Measurements from ENCODE around the gene DCBLD2. TPM values are rescaled to one million over a fixed set of nuclear protein-coding genes. Genes with fewer than 3 reads are reported as not detected.
"Not testable (repeated sequence)": the region's sequence is repeated elsewhere in the genome, so short reads cannot be mapped to it uniquely, and the experiment has no call there.

The DCBLD2 gene
- total RNA-seq, 1 donor from 2014 or later: 2.3 TPM

- Mint-ChIP-seq H3K4me3 (no peak overlapping the region), H3K9me3 (no peaks in the 10 kb centered on the region), H3K27ac (no peak overlapping the region), H3K36me3 (ENCODE audit: low read depth) (no peaks in the 10 kb centered on the region), H3K4me1 (ENCODE audit: low read depth) (no peaks in the 10 kb centered on the region), H3K27me3 (ENCODE audit: insufficient read depth) (no peaks in the 10 kb centered on the region)
- intact Hi-C loops (cut with micrococcal nuclease): no loop called here
- no peak for DNase-seq (ENCODE audit: low spot score)
Observed at GRCh38 chr3:98846101-98846500, 55.4 kb downstream of the DCBLD2 start.

GRCh38 chr3:98843266-98843959 lies 58.1 kb downstream of the DCBLD2 start:
- no peak for DNase-seq (ENCODE audit: low spot score)
- no peak overlapping the region for H3K4me3 Mint-ChIP-seq

GRCh38 chr3:98839846-98840245 lies 61.6 kb downstream of the DCBLD2 start:
- intact Hi-C loops (cut with micrococcal nuclease): no loop called here
- Mint-ChIP-seq H3K27ac (no peak overlapping the region), H3K36me3 (ENCODE audit: low read depth) (peaks cover 3% of the 10 kb centered on the region), H3K4me3 (no peak overlapping the region), H3K27me3 (ENCODE audit: insufficient read depth) (no peaks in the 10 kb centered on the region), H3K4me1 (ENCODE audit: low read depth) (no peaks in the 10 kb centered on the region), H3K9me3 (peaks cover 4% of the 10 kb centered on the region)
- no peak for DNase-seq (ENCODE audit: low spot score)

More at GRCh38 chr3:98843266-98843959, 58.1 kb downstream of the DCBLD2 start:
- no peaks in the 10 kb centered on the region for H3K4me1 Mint-ChIP-seq (ENCODE audit: low read depth)
- H3K27me3 Mint-ChIP-seq (ENCODE audit: insufficient read depth): no peaks in the 10 kb centered on the region
- H3K36me3 Mint-ChIP-seq (ENCODE audit: low read depth): peaks cover 3% of the 10 kb centered on the region
- peaks cover 4% of the 10 kb centered on the region for H3K9me3 Mint-ChIP-seq
- intact Hi-C loops (cut with micrococcal nuclease): no loop called here
- no peak overlapping the region for H3K27ac Mint-ChIP-seq

- H3K27ac Mint-ChIP-seq; H3K9me3 Mint-ChIP-seq; H3K4me1 Mint-ChIP-seq (ENCODE audit: low read depth); intact Hi-C loops (cut with micrococcal nuclease); H3K4me3 Mint-ChIP-seq; H3K36me3 Mint-ChIP-seq (ENCODE audit: low read depth); H3K27me3 Mint-ChIP-seq (ENCODE audit: insufficient read depth); DNase-seq (ENCODE audit: low spot score): not testable (repeated sequence)
Observed at GRCh38 chr3:98831060-98831459, 70.4 kb downstream of the DCBLD2 start.

- no peaks in the 10 kb centered on the region for H3K27me3 Mint-ChIP-seq (ENCODE audit: insufficient read depth)
- no peak overlapping the region for H3K4me3 Mint-ChIP-seq
- H3K27ac Mint-ChIP-seq: no peak overlapping the region
- peaks cover 4% of the 10 kb centered on the region for H3K9me3 Mint-ChIP-seq
- intact Hi-C loops (cut with micrococcal nuclease): no loop called here
- H3K4me1 Mint-ChIP-seq (ENCODE audit: low read depth): no peaks in the 10 kb centered on the region
- no peaks in the 10 kb centered on the region for H3K36me3 Mint-ChIP-seq (ENCODE audit: low read depth)
- no peak for DNase-seq (ENCODE audit: low spot score)
Observed at GRCh38 chr3:98829246-98829832, 72.2 kb downstream of the DCBLD2 start.

- Mint-ChIP-seq H3K4me3 (no peak overlapping the region), H3K36me3 (ENCODE audit: low read depth) (no peaks in the 10 kb centered on the region), H3K4me1 (ENCODE audit: low read depth) (no peaks in the 10 kb centered on the region), H3K27me3 (ENCODE audit: insufficient read depth) (no peaks in the 10 kb centered on the region), H3K27ac (no peak overlapping the region), H3K9me3 (peaks cover 4% of the 10 kb centered on the region)
- intact Hi-C loops (cut with micrococcal nuclease): no loop called here
- DNase-seq (ENCODE audit: low spot score): no peak
Observed at GRCh38 chr3:98827221-98827920, 74.1 kb downstream of the DCBLD2 start.

- peaks cover 4% of the 10 kb centered on the region for H3K9me3 Mint-ChIP-seq
- DNase-seq (ENCODE audit: low spot score): no peak
- no peaks in the 10 kb centered on the region for H3K27me3 Mint-ChIP-seq (ENCODE audit: insufficient read depth)
- no peak overlapping the region for H3K27ac Mint-ChIP-seq
- H3K4me1 Mint-ChIP-seq (ENCODE audit: low read depth): no peaks in the 10 kb centered on the region
- intact Hi-C loops (cut with micrococcal nuclease): no loop called here
- no peaks in the 10 kb centered on the region for H3K36me3 Mint-ChIP-seq (ENCODE audit: low read depth)
- H3K4me3 Mint-ChIP-seq: no peak overlapping the region
Observed at GRCh38 chr3:98826126-98826525, 75.4 kb downstream of the DCBLD2 start.

- H3K9me3 Mint-ChIP-seq: no peaks in the 10 kb centered on the region
- H3K4me3 Mint-ChIP-seq: no peak overlapping the region
- DNase-seq (ENCODE audit: low spot score): no peak
- no peak overlapping the region for H3K27ac Mint-ChIP-seq
- intact Hi-C loops (cut with micrococcal nuclease): no loop called here
- no peaks in the 10 kb centered on the region for H3K27me3 Mint-ChIP-seq (ENCODE audit: insufficient read depth)
- H3K4me1 Mint-ChIP-seq (ENCODE audit: low read depth): no peaks in the 10 kb centered on the region
- H3K36me3 Mint-ChIP-seq (ENCODE audit: low read depth): no peaks in the 10 kb centered on the region
Observed at GRCh38 chr3:98824256-98824655, 77.2 kb downstream of the DCBLD2 start.

- Mint-ChIP-seq H3K27me3 (ENCODE audit: insufficient read depth) (no peaks in the 10 kb centered on the region), H3K27ac (no peak overlapping the region), H3K9me3 (no peaks in the 10 kb centered on the region), H3K4me3 (no peak overlapping the region), H3K4me1 (ENCODE audit: low read depth) (no peaks in the 10 kb centered on the region), H3K36me3 (ENCODE audit: low read depth) (no peaks in the 10 kb centered on the region)
- intact Hi-C loops (cut with micrococcal nuclease): no loop called here
- no peak for DNase-seq (ENCODE audit: low spot score)
Observed at GRCh38 chr3:98823791-98824190, 77.7 kb downstream of the DCBLD2 start.

- no peak overlapping the region for H3K27ac Mint-ChIP-seq
- intact Hi-C loops (cut with micrococcal nuclease): no loop called here
- no peaks in the 10 kb centered on the region for H3K36me3 Mint-ChIP-seq (ENCODE audit: low read depth)
- H3K4me3 Mint-ChIP-seq: no peak overlapping the region
- no peaks in the 10 kb centered on the region for H3K9me3 Mint-ChIP-seq
- no peaks in the 10 kb centered on the region for H3K27me3 Mint-ChIP-seq (ENCODE audit: insufficient read depth)
- no peak for DNase-seq (ENCODE audit: low spot score)
- no peaks in the 10 kb centered on the region for H3K4me1 Mint-ChIP-seq (ENCODE audit: low read depth)
Observed at GRCh38 chr3:98821063-98821462, 80.4 kb downstream of the DCBLD2 start.

GRCh38 chr3:98817547-98818041 lies 83.9 kb downstream of the DCBLD2 start:
- no peak overlapping the region for H3K4me3 Mint-ChIP-seq
- no peak for DNase-seq (ENCODE audit: low spot score)
- intact Hi-C loops (cut with micrococcal nuclease): loop anchor here (1.0 to 10.0 kb wide), 4 partner anchors 175 to 1023 kb away; no protein-coding TSS in a partner anchor
- no peaks in the 10 kb centered on the region for H3K4me1 Mint-ChIP-seq (ENCODE audit: low read depth)
- H3K9me3 Mint-ChIP-seq: no peaks in the 10 kb centered on the region
- no peak overlapping the region for H3K27ac Mint-ChIP-seq
- no peaks in the 10 kb centered on the region for H3K36me3 Mint-ChIP-seq (ENCODE audit: low read depth)
- H3K27me3 Mint-ChIP-seq (ENCODE audit: insufficient read depth): no peaks in the 10 kb centered on the region

- no peaks in the 10 kb centered on the region for H3K36me3 Mint-ChIP-seq (ENCODE audit: low read depth)
Observed at GRCh38 chr3:98814817-98815420, 86.6 kb downstream of the DCBLD2 start.

More at GRCh38 chr3:98814817-98815420, 86.6 kb downstream of the DCBLD2 start:
- Mint-ChIP-seq H3K4me1 (ENCODE audit: low read depth) (no peaks in the 10 kb centered on the region), H3K9me3 (no peaks in the 10 kb centered on the region), H3K27ac (no peak overlapping the region), H3K27me3 (ENCODE audit: insufficient read depth) (no peaks in the 10 kb centered on the region), H3K4me3 (no peak overlapping the region)
- intact Hi-C loops (cut with micrococcal nuclease): loop anchor here (5.0 to 10.0 kb wide), 3 partner anchors 177 to 1020 kb away; no protein-coding TSS in a partner anchor
- no peak for DNase-seq (ENCODE audit: low spot score)
